Gastrocnemius medialis (tissue), 4 donors: Measurements from ENCODE around the gene CHRM5. TPM values are rescaled to one million over a fixed set of nuclear protein-coding genes. Genes with fewer than 3 reads are reported as not detected.

ENCODE experiments used
- ATAC-seq, 2 donors: fragments of 150-250 bp; one replicate each; pipeline ENCODE4 v1.9.1; 2016
- DNase-seq, 2 donors: peaks; one replicate each; pipeline ENCODE4 v3.0.0-alpha.2; 2019
- H3K27ac ChIP-seq, 4 donors: fragments of 200-600 bp; sonication (generic); 1 replicate in 1 of 4; 2 replicates in 3 of 4; pipeline ENCODE4 v1.5.1; 2016 to 2018; ENCODE audit warnings: mild to moderate bottlenecking in 2 of 4, moderate library complexity in 1 of 4
- H3K27me3 ChIP-seq, 3 donors: fragments of 200-600 bp; sonication (generic) in 2 of 3; 1 replicate in 1 of 3; 2 replicates in 2 of 3; pipeline versions ENCODE4 v1.5.1 to v1.6.0; 2016 to 2019; ENCODE audit warnings: mild to moderate bottlenecking in 1 of 3, moderate library complexity in 1 of 3
- H3K36me3 ChIP-seq, 2 donors: fragments of 200-600 bp; sonication (generic) in 1 of 2; one replicate each; pipeline ENCODE4 v1.5.1; 2017 to 2018
- H3K4me1 ChIP-seq, 2 donors: fragments of 200-600 bp; sonication (generic) in 1 of 2; one replicate each; pipeline ENCODE4 v1.5.1; 2016 to 2017; ENCODE audit warnings: mild to moderate bottlenecking in 2 of 2
- H3K4me3 ChIP-seq, 4 donors: fragments of 200-600 bp; sonication (generic) in 3 of 4; 1 replicate in 1 of 4; 2 replicates in 3 of 4; pipeline ENCODE4 v1.5.1; 2016 to 2019; ENCODE audit warnings: mild to moderate bottlenecking in 2 of 4
- H3K9me3 ChIP-seq, 3 donors: fragments of 200-600 bp; sonication (generic) in 2 of 3; 1 replicate in 1 of 3; 2 replicates in 2 of 3; pipeline ENCODE4 v1.5.1; 2016 to 2019
- CTCF ChIP-seq, 5 experiments: fragments of 450-650 bp in 3 of 5; fragments of 200-600 bp in 2 of 5; sonication (generic) in 2 of 5; IDR thresholded peaks in 4 of 5; conservative IDR thresholded peaks in 1 of 5; 1 replicate in 4 of 5; 2 replicates in 1 of 5; pipeline ENCODE4 v1.5.1; 2016 to 2019; ENCODE audit warnings: antibody characterized with exemption in 5 of 5, mild to moderate bottlenecking in 3 of 5, moderate library complexity in 3 of 5
- POLR2A ChIP-seq, 2 donors: fragments of 450-650 bp; IDR thresholded peaks; one replicate each; pipeline ENCODE4 v1.6.1; 2017; ENCODE audit warnings: antibody characterized with exemption in 2 of 2, mild to moderate bottlenecking in 2 of 2, moderate library complexity in 2 of 2
- in situ Hi-C, 4 donors: fragments of 200-750 bp; cut with MboI; loops; one replicate each; pipeline versions ENCODE4 v1.15.0 to v1.8.0; 2017; ENCODE audit warnings: low sequenced_read_pairs in 4 of 4
- intact Hi-C: fragments of 100-400 bp; cut with DNase I; formaldehyde crosslinking; loops from one replicate; pipeline ENCODE4 v1.15.1; 2023; ENCODE audit warnings: low total_unique reads
- total RNA-seq, 4 donors: library from RNA; depleted of rRNA; stranded (reverse); fragments of >200 nt; gene quantifications; one replicate each; pipeline versions ENCODE4 v1.1.0 to v1.2.3, GENCODE V29; 2016

Gene CHRM5
- total RNA-seq, 4 donors from 2014 or later = not detected

DNA sequence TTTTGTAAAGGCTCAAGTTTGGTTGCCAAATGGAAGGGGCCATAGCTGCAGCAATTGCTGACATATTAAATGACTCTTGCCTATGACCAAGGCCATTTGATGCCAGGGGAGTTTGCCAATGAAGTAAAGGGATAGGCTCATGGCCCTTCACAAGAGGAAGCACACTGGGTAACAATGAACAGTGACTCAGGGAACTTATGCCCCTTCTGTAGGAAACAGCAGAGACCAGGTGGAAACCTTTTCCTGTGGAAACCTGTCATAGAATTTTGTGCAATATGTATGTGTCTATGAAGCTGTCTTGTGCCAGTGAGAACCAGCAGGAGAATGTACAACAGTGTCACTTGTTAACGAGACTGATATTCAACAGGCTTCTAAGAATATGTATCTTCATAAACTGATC is 96.1 kb downstream of the CHRM5 start:
- ATAC-seq (no peak), DNase-seq (no peak)
- Histone ChIP-seq H3K4me3 (no peak overlapping the region), H3K4me1 (peaks cover 0 to 6% of the 10 kb centered on the region in 2 donors), H3K27me3 (no peaks in the 10 kb centered on the region), H3K36me3 (no peaks in the 10 kb centered on the region), H3K27ac (no peak overlapping the region), H3K9me3 (no peaks in the 10 kb centered on the region)
- intact Hi-C loops = loop anchor here (5.0 kb wide), 1 partner anchor 523 kb away; no protein-coding TSS in a partner anchor
- in situ Hi-C loops = loop anchor here (5.0 to 25.0 kb wide), 4 partner anchors 148 to 298 kb away; partner anchors contain the start of genes KATNBL1 (in 3 of the 4) and LPCAT4 (in 1 of the 4)
- TF ChIP-seq POLR2A (IDR thresholded peaks at IDR 0.05) = no peak
- no peak for TF ChIP-seq CTCF (IDR thresholded peaks at IDR 0.05 in 4 of 5, conservative IDR thresholded peaks at IDR 0.05 in 1 of 5)

- H3K36me3 ChIP-seq = no peaks in the 10 kb centered on the region
- H3K9me3 ChIP-seq = no peaks in the 10 kb centered on the region
- DNase-seq (no peak), ATAC-seq (no peak)
- peaks cover 0 to 6% of the 10 kb centered on the region in 2 donors for H3K4me1 ChIP-seq
- H3K4me3 ChIP-seq = no peak overlapping the region
- intact Hi-C loops = no loop called here
- TF ChIP-seq POLR2A (IDR thresholded peaks at IDR 0.05) (no peak), CTCF (IDR thresholded peaks at IDR 0.05 in 4 of 5, conservative IDR thresholded peaks at IDR 0.05 in 1 of 5) (no peak)
- H3K27me3 ChIP-seq = no peaks in the 10 kb centered on the region
- no peak overlapping the region for H3K27ac ChIP-seq
- in situ Hi-C loops = loop anchor here in 3 of 4 donors (10.0 to 25.0 kb wide), 2 partner anchors 150 to 297 kb away; partner anchors contain the start of genes KATNBL1 (in 2 of the 3) and LPCAT4 (in 1 of the 3)
These were observed 97.0 kb downstream of the CHRM5 start for GRCh38 chr15:34065261-34065660.

DNA sequence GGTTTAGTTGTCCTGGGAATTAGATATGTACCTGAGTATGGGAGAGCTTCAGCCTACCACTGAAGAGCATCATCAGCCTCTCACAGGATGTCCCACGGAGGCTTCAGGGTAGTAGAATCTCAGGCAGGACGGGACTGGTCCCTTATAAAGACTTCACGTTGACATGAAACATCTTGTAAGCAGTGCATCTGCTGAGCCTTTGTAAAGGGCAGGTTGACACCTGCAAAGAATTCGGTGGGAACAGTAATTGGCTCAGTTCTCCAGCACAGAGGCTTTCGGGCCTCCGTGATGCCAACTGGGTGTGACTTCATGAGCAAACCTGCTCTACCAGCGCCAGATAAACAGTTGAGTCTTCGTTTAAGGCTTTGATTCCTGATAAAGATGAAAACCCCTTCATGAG is 97.6 kb downstream of the CHRM5 start:
- no peaks in the 10 kb centered on the region for H3K27me3 ChIP-seq
- peaks cover 0 to 6% of the 10 kb centered on the region in 2 donors for H3K4me1 ChIP-seq
- TF ChIP-seq CTCF (IDR thresholded peaks at IDR 0.05 in 4 of 5, conservative IDR thresholded peaks at IDR 0.05 in 1 of 5) = no peak
- no peak for TF ChIP-seq POLR2A (IDR thresholded peaks at IDR 0.05)
- in situ Hi-C loops (loop anchor here in 3 of 4 donors (10.0 to 25.0 kb wide), 2 partner anchors 149 to 296 kb away; partner anchors contain the start of genes KATNBL1 (in 2 of the 3) and LPCAT4 (in 1 of the 3)), intact Hi-C loops (no loop called here)
- ATAC-seq (no peak), DNase-seq (no peak)
- H3K27ac ChIP-seq = no peak overlapping the region
- H3K36me3 ChIP-seq = no peaks in the 10 kb centered on the region
- H3K9me3 ChIP-seq = no peaks in the 10 kb centered on the region
- H3K4me3 ChIP-seq = no peak overlapping the region

- no peak for ATAC-seq
- no peak for TF ChIP-seq CTCF (IDR thresholded peaks at IDR 0.05 in 4 of 5, conservative IDR thresholded peaks at IDR 0.05 in 1 of 5)
- no peak for TF ChIP-seq POLR2A (IDR thresholded peaks at IDR 0.05)
- Histone ChIP-seq H3K36me3 (no peaks in the 10 kb centered on the region), H3K4me3 (no peak overlapping the region), H3K27me3 (no peaks in the 10 kb centered on the region), H3K27ac (no peak overlapping the region), H3K9me3 (no peaks in the 10 kb centered on the region), H3K4me1 (no peaks in the 10 kb centered on the region)
- no peak for DNase-seq
- intact Hi-C loops (no loop called here), in situ Hi-C loops (loop anchor here in 1 of 4 donors (25.0 kb wide), 1 partner anchor 292 kb away; the partner anchor contains the start of gene LPCAT4)
These were observed 101.7 kb downstream of the CHRM5 start for GRCh38 chr15:34070003-34070402.

GRCh38 chr15:34076785-34077184 is 108.5 kb downstream of the CHRM5 start:
- no peak for ATAC-seq
- Histone ChIP-seq H3K9me3 (no peaks in the 10 kb centered on the region), H3K36me3 (peaks cover 0 to 3% of the 10 kb centered on the region in 2 donors), H3K4me1 (no peaks in the 10 kb centered on the region), H3K27ac (no peak overlapping the region), H3K4me3 (no peak overlapping the region), H3K27me3 (no peaks in the 10 kb centered on the region)
- TF ChIP-seq POLR2A (IDR thresholded peaks at IDR 0.05) = no peak
- TF ChIP-seq CTCF (IDR thresholded peaks at IDR 0.05 in 4 of 5, conservative IDR thresholded peaks at IDR 0.05 in 1 of 5) = no peak
- DNase-seq = no peak
- in situ Hi-C loops (no loop called here), intact Hi-C loops (no loop called here)
